GM21526 (cell line): ENCODE results near the gene TEX47.

Source experiments
- ATAC-seq: cut with Tn5 transposase; IDR thresholded peaks from one replicate; pipeline ENCODE4 v1.9.1; 2021; ENCODE audit warnings: moderate library complexity; ENCODE audit not compliant: unreplicated experiment, low FRiP score

TEX47 gene

GRCh38 chr7:88756802-88757201 is 38.7 kb downstream of the TEX47 start:
- no peak for ATAC-seq

DNA sequence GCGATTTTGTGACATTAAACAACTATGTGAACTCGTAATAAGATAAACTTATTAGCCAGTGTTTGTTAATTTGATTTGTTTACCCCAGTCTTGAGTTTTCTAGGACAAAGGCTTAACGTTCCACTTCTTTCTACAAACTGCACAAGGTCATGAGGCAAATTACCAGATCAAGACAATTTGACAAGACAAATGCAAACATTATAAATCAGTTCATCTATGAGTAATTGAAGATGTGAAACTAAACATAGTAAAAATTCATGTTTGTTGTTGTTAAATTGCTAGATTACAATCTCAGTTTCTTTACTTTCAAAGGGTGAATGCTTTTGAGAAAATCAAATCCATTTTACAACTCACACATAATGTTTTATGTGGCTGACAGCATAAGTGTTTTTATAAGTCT is 49.4 kb downstream of the TEX47 start:
- ATAC-seq = no peak
